GM23338 (cell line): ENCODE measurements around the gene CALCOCO1. TPM values are rescaled to one million over a fixed set of nuclear protein-coding genes. Genes with fewer than 3 reads are reported as not detected.
A peak's percentile ranks its signal among the peaks of the same experiment; 100 is the strongest.

Experiments used
- ATAC-seq: fragments of 200-7000 bp; cut with Tn5 transposase; 3 replicates; pipeline ENCODE4 v1.9.1; 2020
- DNase-seq: peaks from one replicate; pipeline ENCODE4 v3.0.0-alpha.2; 2015; ENCODE audit warnings: low spot score
- H2AFZ ChIP-seq: fragments of 200-600 bp; sonication (generic); 2 replicates; pipeline ENCODE4 v1.8.0; 2016; ENCODE audit warnings: antibody characterized with exemption, mild to moderate bottlenecking, moderate library complexity
- H3F3A ChIP-seq: fragments of 200-600 bp; sonication (generic); replicated peaks from 2 replicates; pipeline ENCODE4 v1.8.0; 2017; ENCODE audit warnings: antibody characterized with exemption, mixed run types, low read depth
- H3K27ac ChIP-seq: fragments of 200-600 bp; sonication (generic); 2 replicates; pipeline ENCODE4 v1.6.1; 2016; ENCODE audit warnings: low read depth
- H3K27me3 ChIP-seq: fragments of 200-600 bp; sonication (generic); 2 replicates; pipeline ENCODE4 v1.8.0; 2016; ENCODE audit warnings: mild to moderate bottlenecking, mixed run types, moderate library complexity; ENCODE audit not compliant: insufficient read depth
- H3K36me3 ChIP-seq: fragments of 200-600 bp; sonication (generic); 2 replicates; pipeline ENCODE4 v1.8.0; 2016; ENCODE audit warnings: mild to moderate bottlenecking; ENCODE audit not compliant: insufficient read depth
- H3K4me1 ChIP-seq: fragments of 200-600 bp; sonication (generic); 2 replicates; pipeline ENCODE4 v1.8.0; 2016; ENCODE audit warnings: mild to moderate bottlenecking, moderate library complexity; ENCODE audit not compliant: insufficient read depth
- H3K4me2 ChIP-seq: fragments of 200-600 bp; sonication (generic); 2 replicates; pipeline ENCODE4 v1.7.1; 2017; ENCODE audit warnings: mixed run types
- H3K4me3 ChIP-seq: fragments of 200-600 bp; sonication (generic); 2 replicates; pipeline ENCODE4 v1.6.1; 2016; ENCODE audit warnings: mixed run types
- H3K79me2 ChIP-seq: fragments of 200-600 bp; sonication (generic); replicated peaks from 2 replicates; pipeline ENCODE4 v1.8.0; 2017; ENCODE audit warnings: mild to moderate bottlenecking; ENCODE audit not compliant: insufficient read depth
- H3K9me2 ChIP-seq: fragments of 200-600 bp; sonication (generic); 2 replicates; pipeline ENCODE4 v1.8.0; 2017; ENCODE audit not compliant: insufficient read depth
- H4K20me1 ChIP-seq: fragments of 200-600 bp; sonication (generic); replicated peaks from 2 replicates; pipeline ENCODE4 v1.8.0; 2017; ENCODE audit warnings: mild to moderate bottlenecking; ENCODE audit not compliant: insufficient read depth
- H3K27ac Mint-ChIP-seq: 2 replicates; pipeline ENCODE4 v1.8.0; 2020; ENCODE audit warnings: inconsistent platforms, mild to moderate bottlenecking, moderate library complexity, mixed read lengths
- H3K27me3 Mint-ChIP-seq: 3 replicates; pipeline ENCODE4 v1.8.0; 2022; ENCODE audit warnings: low read depth, mild to moderate bottlenecking, moderate library complexity, mixed read lengths, inconsistent platforms; ENCODE audit not compliant: insufficient read depth, poor library complexity
- H3K36me3 Mint-ChIP-seq: 3 replicates; pipeline ENCODE4 v1.8.0; 2021; ENCODE audit warnings: low read depth, mild to moderate bottlenecking, inconsistent platforms, moderate library complexity, mixed read lengths
- H3K4me1 Mint-ChIP-seq: 3 replicates; pipeline ENCODE4 v1.8.0; 2020; ENCODE audit warnings: mild to moderate bottlenecking, inconsistent platforms, mixed read lengths
- H3K4me3 Mint-ChIP-seq: 3 replicates; pipeline ENCODE4 v1.8.0; 2021; ENCODE audit warnings: moderate library complexity, mild to moderate bottlenecking, inconsistent platforms, mixed read lengths
- H3K9me3 Mint-ChIP-seq: 3 replicates; pipeline ENCODE4 v1.8.0; 2020; ENCODE audit warnings: moderate library complexity, mild to moderate bottlenecking, inconsistent platforms, mixed read lengths
- CREB1 ChIP-seq: fragments of 250-450 bp; sonication (Bioruptor Pico); IDR thresholded peaks from 2 replicates; pipeline ENCODE4 v1.5.0; 2020; ENCODE audit warnings: low read depth, mild to moderate bottlenecking, moderate library complexity
- ETS1 ChIP-seq: IDR thresholded peaks from 2 replicates; pipeline ENCODE4 v1.6.1; 2016; ENCODE audit warnings: antibody characterized with exemption
- EZH2 ChIP-seq: fragments of 200-600 bp; sonication (generic); IDR thresholded peaks from one replicate; pipeline ENCODE4 v1.8.0; 2017; ENCODE audit warnings: antibody characterized with exemption, mild to moderate bottlenecking, low read depth; ENCODE audit not compliant: unreplicated experiment
- POLR2AphosphoS5 ChIP-seq: IDR thresholded peaks from 2 replicates; pipeline ENCODE4 v1.6.1; 2016; ENCODE audit warnings: antibody characterized with exemption, low read depth
- polyA plus RNA-seq: library from polyadenylated mRNA; unstranded; fragments of >200 nt; fragmentation: Nextera tagmentation; extraction: Ambion mirVana; gene quantifications from 2 replicates; pipeline ENCODE4 v1.2.1, GENCODE V29; 2016
- total RNA-seq: library from RNA; depleted of rRNA; stranded (reverse); fragments of >200 nt; shearing (Covaris generic); gene quantifications from 2 replicates; pipeline ENCODE4 v1.2.3, GENCODE V29; 2014
- TF ChIP-seq, protein P1 (sequence below): fragments of 250-450 bp; sonication (Bioruptor Pico); IDR thresholded peaks from 2 replicates; pipeline ENCODE4 v1.5.0; 2020; ENCODE audit warnings: mild to moderate bottlenecking, moderate library complexity
- TF ChIP-seq, protein P2 (sequence below), 2 experiments: fragments of 200-600 bp in 1 of 2; sonication (generic) in 1 of 2; conservative IDR thresholded peaks; 2 replicates each; pipeline versions ENCODE4 v1.5.1 to v1.6.1; 2016 to 2017; ENCODE audit warnings: antibody characterized with exemption in 2 of 2, low read depth in 2 of 2, mild to moderate bottlenecking in 2 of 2, moderate library complexity in 1 of 2

The CALCOCO1 gene
- total and polyA plus RNA-seq, 2 experiments from 2014 or later, result 6.5 to 20.4 TPM

GRCh38 chr12:53738406-53739213 is 11.4 kb upstream of the CALCOCO1 start (continued):
- TF ChIP-seq POLR2AphosphoS5, result peak; percentile 60

DNA sequence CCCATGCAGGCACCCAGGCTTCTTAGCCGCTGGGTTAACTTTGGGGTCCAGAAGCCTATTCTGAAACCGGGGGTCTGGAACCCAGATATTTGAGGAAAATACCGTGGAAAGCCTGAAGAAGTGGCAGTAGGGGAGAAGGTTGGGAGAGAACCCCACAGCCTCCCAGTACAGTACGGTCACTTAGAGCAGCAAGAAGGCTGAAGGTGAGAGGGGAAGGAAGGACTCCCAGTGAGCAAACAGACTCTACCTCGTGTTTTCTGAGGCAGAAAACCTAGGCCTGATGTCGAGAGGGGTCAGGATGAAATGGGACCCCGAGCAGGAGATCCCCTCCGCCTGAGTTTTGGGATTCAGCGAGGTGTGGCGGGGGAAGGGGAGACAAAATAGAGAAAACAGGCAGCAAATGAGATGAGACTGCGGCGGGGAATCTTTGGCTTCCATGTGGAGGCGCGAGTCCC is 10.7 kb upstream of the CALCOCO1 start:
- peak overlapping the region; percentile 100 for H2AFZ ChIP-seq
- no peaks in the 10 kb centered on the region for H4K20me1 ChIP-seq
- H3K27ac Mint-ChIP-seq, result no peak overlapping the region
- peaks cover 86% of the 10 kb centered on the region for H3K27me3 ChIP-seq
- H3F3A ChIP-seq, result no peaks in the 10 kb centered on the region
- no peak overlapping the region; the same call in 2 of the 3 replicates for H3K4me3 Mint-ChIP-seq
- H3K9me2 ChIP-seq, result no peaks in the 10 kb centered on the region
- TF ChIP-seq ETS1 (no peak), CREB1 (CRISPR knock-in tag) (no peak), EZH2 (peak; percentile 59)
- TF ChIP-seq, protein P1, sequence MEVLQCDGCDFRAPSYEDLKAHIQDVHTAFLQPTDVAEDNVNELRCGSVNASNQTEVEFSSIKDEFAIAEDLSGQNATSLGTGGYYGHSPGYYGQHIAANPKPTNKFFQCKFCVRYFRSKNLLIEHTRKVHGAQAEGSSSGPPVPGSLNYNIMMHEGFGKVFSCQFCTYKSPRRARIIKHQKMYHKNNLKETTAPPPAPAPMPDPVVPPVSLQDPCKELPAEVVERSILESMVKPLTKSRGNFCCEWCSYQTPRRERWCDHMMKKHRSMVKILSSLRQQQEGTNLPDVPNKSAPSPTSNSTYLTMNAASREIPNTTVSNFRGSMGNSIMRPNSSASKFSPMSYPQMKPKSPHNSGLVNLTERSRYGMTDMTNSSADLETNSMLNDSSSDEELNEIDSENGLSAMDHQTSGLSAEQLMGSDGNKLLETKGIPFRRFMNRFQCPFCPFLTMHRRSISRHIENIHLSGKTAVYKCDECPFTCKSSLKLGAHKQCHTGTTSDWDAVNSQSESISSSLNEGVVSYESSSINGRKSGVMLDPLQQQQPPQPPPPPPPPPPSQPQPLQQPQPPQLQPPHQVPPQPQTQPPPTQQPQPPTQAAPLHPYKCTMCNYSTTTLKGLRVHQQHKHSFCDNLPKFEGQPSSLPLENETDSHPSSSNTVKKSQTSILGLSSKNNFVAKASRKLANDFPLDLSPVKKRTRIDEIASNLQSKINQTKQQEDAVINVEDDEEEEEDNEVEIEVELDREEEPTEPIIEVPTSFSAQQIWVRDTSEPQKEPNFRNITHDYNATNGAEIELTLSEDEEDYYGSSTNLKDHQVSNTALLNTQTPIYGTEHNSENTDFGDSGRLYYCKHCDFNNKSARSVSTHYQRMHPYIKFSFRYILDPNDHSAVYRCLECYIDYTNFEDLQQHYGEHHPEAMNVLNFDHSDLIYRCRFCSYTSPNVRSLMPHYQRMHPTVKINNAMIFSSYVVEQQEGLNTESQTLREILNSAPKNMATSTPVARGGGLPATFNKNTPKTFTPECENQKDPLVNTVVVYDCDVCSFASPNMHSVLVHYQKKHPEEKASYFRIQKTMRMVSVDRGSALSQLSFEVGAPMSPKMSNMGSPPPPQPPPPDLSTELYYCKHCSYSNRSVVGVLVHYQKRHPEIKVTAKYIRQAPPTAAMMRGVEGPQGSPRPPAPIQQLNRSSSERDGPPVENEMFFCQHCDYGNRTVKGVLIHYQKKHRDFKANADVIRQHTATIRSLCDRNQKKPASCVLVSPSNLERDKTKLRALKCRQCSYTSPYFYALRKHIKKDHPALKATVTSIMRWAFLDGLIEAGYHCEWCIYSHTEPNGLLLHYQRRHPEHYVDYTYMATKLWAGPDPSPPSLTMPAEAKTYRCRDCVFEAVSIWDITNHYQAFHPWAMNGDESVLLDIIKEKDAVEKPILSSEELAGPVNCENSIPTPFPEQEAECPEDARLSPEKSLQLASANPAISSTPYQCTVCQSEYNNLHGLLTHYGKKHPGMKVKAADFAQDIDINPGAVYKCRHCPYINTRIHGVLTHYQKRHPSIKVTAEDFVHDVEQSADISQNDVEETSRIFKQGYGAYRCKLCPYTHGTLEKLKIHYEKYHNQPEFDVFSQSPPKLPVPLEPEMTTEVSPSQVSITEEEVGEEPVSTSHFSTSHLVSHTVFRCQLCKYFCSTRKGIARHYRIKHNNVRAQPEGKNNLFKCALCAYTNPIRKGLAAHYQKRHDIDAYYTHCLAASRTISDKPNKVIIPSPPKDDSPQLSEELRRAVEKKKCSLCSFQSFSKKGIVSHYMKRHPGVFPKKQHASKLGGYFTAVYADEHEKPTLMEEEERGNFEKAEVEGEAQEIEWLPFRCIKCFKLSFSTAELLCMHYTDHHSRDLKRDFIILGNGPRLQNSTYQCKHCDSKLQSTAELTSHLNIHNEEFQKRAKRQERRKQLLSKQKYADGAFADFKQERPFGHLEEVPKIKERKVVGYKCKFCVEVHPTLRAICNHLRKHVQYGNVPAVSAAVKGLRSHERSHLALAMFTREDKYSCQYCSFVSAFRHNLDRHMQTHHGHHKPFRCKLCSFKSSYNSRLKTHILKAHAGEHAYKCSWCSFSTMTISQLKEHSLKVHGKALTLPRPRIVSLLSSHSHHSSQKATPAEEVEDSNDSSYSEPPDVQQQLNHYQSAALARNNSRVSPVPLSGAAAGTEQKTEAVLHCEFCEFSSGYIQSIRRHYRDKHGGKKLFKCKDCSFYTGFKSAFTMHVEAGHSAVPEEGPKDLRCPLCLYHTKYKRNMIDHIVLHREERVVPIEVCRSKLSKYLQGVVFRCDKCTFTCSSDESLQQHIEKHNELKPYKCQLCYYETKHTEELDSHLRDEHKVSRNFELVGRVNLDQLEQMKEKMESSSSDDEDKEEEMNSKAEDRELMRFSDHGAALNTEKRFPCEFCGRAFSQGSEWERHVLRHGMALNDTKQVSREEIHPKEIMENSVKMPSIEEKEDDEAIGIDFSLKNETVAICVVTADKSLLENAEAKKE, result no peak
- TF ChIP-seq, protein P2, sequence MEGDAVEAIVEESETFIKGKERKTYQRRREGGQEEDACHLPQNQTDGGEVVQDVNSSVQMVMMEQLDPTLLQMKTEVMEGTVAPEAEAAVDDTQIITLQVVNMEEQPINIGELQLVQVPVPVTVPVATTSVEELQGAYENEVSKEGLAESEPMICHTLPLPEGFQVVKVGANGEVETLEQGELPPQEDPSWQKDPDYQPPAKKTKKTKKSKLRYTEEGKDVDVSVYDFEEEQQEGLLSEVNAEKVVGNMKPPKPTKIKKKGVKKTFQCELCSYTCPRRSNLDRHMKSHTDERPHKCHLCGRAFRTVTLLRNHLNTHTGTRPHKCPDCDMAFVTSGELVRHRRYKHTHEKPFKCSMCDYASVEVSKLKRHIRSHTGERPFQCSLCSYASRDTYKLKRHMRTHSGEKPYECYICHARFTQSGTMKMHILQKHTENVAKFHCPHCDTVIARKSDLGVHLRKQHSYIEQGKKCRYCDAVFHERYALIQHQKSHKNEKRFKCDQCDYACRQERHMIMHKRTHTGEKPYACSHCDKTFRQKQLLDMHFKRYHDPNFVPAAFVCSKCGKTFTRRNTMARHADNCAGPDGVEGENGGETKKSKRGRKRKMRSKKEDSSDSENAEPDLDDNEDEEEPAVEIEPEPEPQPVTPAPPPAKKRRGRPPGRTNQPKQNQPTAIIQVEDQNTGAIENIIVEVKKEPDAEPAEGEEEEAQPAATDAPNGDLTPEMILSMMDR (conservative IDR thresholded peaks at IDR 0.05; ENCODE audit: low read depth in 2 of 2), result no peak
- no peaks in the 10 kb centered on the region for H3K36me3 ChIP-seq
- H3K4me2 ChIP-seq, result peak overlapping the region; percentile 98
- H3K4me1 ChIP-seq, result peaks cover 7% of the 10 kb centered on the region; the same call in 1 of the 2 replicates
- no peaks in the 10 kb centered on the region for H3K36me3 Mint-ChIP-seq
- peaks cover 36% of the 10 kb centered on the region for H3K27me3 Mint-ChIP-seq
- peak overlapping the region; percentile 83 for H3K4me3 ChIP-seq
- no peaks in the 10 kb centered on the region; the same call in 2 of the 3 replicates for H3K9me3 Mint-ChIP-seq
- H3K79me2 ChIP-seq, result no peaks in the 10 kb centered on the region
- no peak overlapping the region for H3K27ac ChIP-seq
- H3K4me1 Mint-ChIP-seq, result peaks cover 12% of the 10 kb centered on the region
- no peak; the same call in 1 of the 3 replicates for ATAC-seq
- no peak for DNase-seq
